ENCODE data around the gene S100A6. TPM values are rescaled to one million over a fixed set of nuclear protein-coding genes. Genes with fewer than 3 reads are reported as not detected.

The S100A6 gene
- total RNA-seq, 4 donors from 2014 or later: 538 to 1,309 (median 968) TPM

- TF ChIP-seq CTCF (IDR thresholded peaks at IDR 0.05; ENCODE audit: low read depth): no peak
Observed at GRCh38 chr1:153506386-153506785, 29.4 kb downstream of the S100A6 start.

- no peak for TF ChIP-seq CTCF (IDR thresholded peaks at IDR 0.05; ENCODE audit: low read depth)
Observed at GRCh38 chr1:153505576-153505975, 30.2 kb downstream of the S100A6 start.

- TF ChIP-seq CTCF (IDR thresholded peaks at IDR 0.05; ENCODE audit: low read depth): no peak
Observed at GRCh38 chr1:153503766-153504165, 32.0 kb downstream of the S100A6 start.

- TF ChIP-seq CTCF (IDR thresholded peaks at IDR 0.05; ENCODE audit: low read depth): no peak
Observed at GRCh38 chr1:153498746-153499145, 37.0 kb downstream of the S100A6 start.

- TF ChIP-seq CTCF (IDR thresholded peaks at IDR 0.05; ENCODE audit: low read depth): no peak
Observed at GRCh38 chr1:153495536-153495935, 40.3 kb downstream of the S100A6 start.

GRCh38 chr1:153494976-153495535 is 40.7 kb downstream of the S100A6 start:
- no peak for TF ChIP-seq CTCF (IDR thresholded peaks at IDR 0.05; ENCODE audit: low read depth)

- TF ChIP-seq CTCF (IDR thresholded peaks at IDR 0.05; ENCODE audit: low read depth): no peak
Observed at GRCh38 chr1:153493343-153493960, 42.3 kb downstream of the S100A6 start.
